Endothelial cell of umbilical vein (primary cell): ENCODE measurements around the gene AMFR. TPM values are rescaled to one million over a fixed set of nuclear protein-coding genes. Genes with fewer than 3 reads are reported as not detected.

Source experiments
- BruUV-seq: library from RNA; stranded (reverse); fragments of 400-500 nt; replicated peaks from 2 replicates; lab custom pipeline; 2021; lab: Mats Ljungman, UMichigan
- CTCF ChIA-PET: fragments of 300-600, 350-600 bp; sonication (Branson Sonifier 250); formaldehyde crosslinking; loops from one replicate; lab custom pipeline; 2021; ENCODE audit warnings: antibody characterized with exemption, inconsistent platforms; lab: Charles Lee
- POLR2A ChIA-PET: fragments of 300-600, 350-600 bp; sonication (Branson Sonifier 250); formaldehyde crosslinking; loops from one replicate; lab custom pipeline; 2021; ENCODE audit warnings: antibody characterized with exemption, inconsistent platforms; lab: Charles Lee
- DNase-seq: peaks from one replicate; pipeline ENCODE4 v3.0.0-alpha.2; 2011; ENCODE audit warnings: low read depth, low spot score
- FAIRE-seq: peaks from 2 replicates; lab custom pipeline; 2011; peaks lifted over from hg19 to GRCh38; lab: Jason Lieb, UNC
- H2AFZ ChIP-seq: 2 replicates; pipeline ENCODE4 v1.6.0; 2012; ENCODE audit warnings: low read depth, low read length, control low read depth, inconsistent platforms
- H3K27ac ChIP-seq: 2 replicates; pipeline ENCODE4 v1.5.1; 2011; ENCODE audit warnings: low read depth, mild to moderate bottlenecking, control low read depth, low read length, moderate library complexity; ENCODE audit not compliant: insufficient read depth
- H3K27me3 ChIP-seq, 2 experiments: 2 replicates each; pipeline versions ENCODE4 v1.6.0 to v1.6.1; 2011; ENCODE audit warnings: low read length in 2 of 2, mixed read lengths in 1 of 2; ENCODE audit not compliant: control insufficient read depth in 2 of 2, insufficient read depth in 2 of 2
- H3K36me3 ChIP-seq, 2 experiments: 2 replicates in 1 of 2; 3 replicates in 1 of 2; pipeline ENCODE4 v1.5.1; 2011; ENCODE audit warnings: low read length in 2 of 2, mild to moderate bottlenecking in 1 of 2, moderate library complexity in 1 of 2; ENCODE audit not compliant: control insufficient read depth in 2 of 2, insufficient read depth in 2 of 2; ENCODE audit errors: extremely low read depth in 1 of 2
- H3K4me1 ChIP-seq: 3 replicates; pipeline ENCODE4 v1.5.1; 2011; ENCODE audit warnings: mild to moderate bottlenecking, low read length; ENCODE audit not compliant: control insufficient read depth, insufficient read depth; ENCODE audit errors: extremely low read depth
- H3K4me2 ChIP-seq: 2 replicates; pipeline ENCODE4 v1.6.1; 2011; ENCODE audit warnings: low read length, control low read depth, mixed read lengths; ENCODE audit not compliant: insufficient read depth
- H3K4me3 ChIP-seq, 3 experiments: fragments of 200-600 bp in 1 of 3; sonication (generic), shearing (Covaris generic) in 1 of 3; replicated peaks in 1 of 3; 2 replicates each; pipeline ENCODE4 v1.5.1; 2011 to 2016; ENCODE audit warnings: control low read depth in 3 of 3, low read length in 3 of 3, mild to moderate bottlenecking in 2 of 3, inconsistent platforms in 1 of 3, low read depth in 1 of 3, moderate library complexity in 1 of 3; ENCODE audit not compliant: insufficient read depth in 1 of 3
- H3K79me2 ChIP-seq: 2 replicates; pipeline ENCODE4 v1.6.0; 2012; ENCODE audit warnings: low read length, inconsistent platforms; ENCODE audit not compliant: control insufficient read depth, insufficient read depth
- H3K9ac ChIP-seq: replicated peaks from 2 replicates; pipeline ENCODE3; 2011; ENCODE audit warnings: low read length, control low read depth; ENCODE audit not compliant: insufficient read depth; ENCODE audit errors: extremely low read depth
- H3K9me1 ChIP-seq: replicated peaks from 3 replicates; pipeline ENCODE4 v1.6.0; 2011; ENCODE audit warnings: mild to moderate bottlenecking, low read length; ENCODE audit not compliant: control insufficient read depth, insufficient read depth; ENCODE audit errors: extremely low read depth
- H3K9me3 ChIP-seq: replicated peaks from 2 replicates; pipeline ENCODE4 v1.5.1; 2012; ENCODE audit warnings: low read length, inconsistent platforms; ENCODE audit not compliant: control insufficient read depth, insufficient read depth
- H4K20me1 ChIP-seq: replicated peaks from 2 replicates; pipeline ENCODE3; 2011; ENCODE audit warnings: mild to moderate bottlenecking, low read length; ENCODE audit not compliant: control insufficient read depth, insufficient read depth; ENCODE audit errors: extremely low read depth
- CTCF ChIP-seq, 2 donors: IDR thresholded peaks; 1 replicate in 1 of 2; 2 replicates in 1 of 2; pipeline ENCODE4 v1.5.1; 2011; ENCODE audit warnings: low read length in 2 of 2, mild to moderate bottlenecking in 2 of 2, moderate library complexity in 2 of 2, control low read depth in 1 of 2, inconsistent platforms in 1 of 2, low read depth in 1 of 2; ENCODE audit not compliant: insufficient read depth in 1 of 2; ENCODE audit errors: extremely low read depth in 1 of 2
- EZH2 ChIP-seq: IDR thresholded peaks from 2 replicates; pipeline ENCODE4 v1.6.1; 2012; ENCODE audit warnings: borderline replicate concordance, low read depth, mild to moderate bottlenecking, moderate library complexity, low read length, inconsistent platforms; ENCODE audit not compliant: severe bottlenecking
- FOS ChIP-seq: IDR thresholded peaks from 2 replicates; pipeline ENCODE4 v1.6.1; 2011; ENCODE audit warnings: mild to moderate bottlenecking, low read length, moderate library complexity, borderline replicate concordance; ENCODE audit not compliant: insufficient read depth
- GATA2 ChIP-seq: IDR thresholded peaks from 2 replicates; pipeline ENCODE4 v1.7.0; 2011; ENCODE audit warnings: low read depth, mild to moderate bottlenecking, moderate library complexity, mixed read lengths, low read length; ENCODE audit not compliant: insufficient read length, insufficient read depth
- JUN ChIP-seq: IDR thresholded peaks from 2 replicates; pipeline ENCODE4 v1.6.1; 2011; ENCODE audit warnings: borderline replicate concordance, low read depth; ENCODE audit not compliant: insufficient read length, insufficient read depth
- MAX ChIP-seq: IDR thresholded peaks from 2 replicates; pipeline ENCODE4 v1.6.1; 2011; ENCODE audit not compliant: insufficient read depth, insufficient read length
- MYC ChIP-seq: IDR thresholded peaks from one replicate; pipeline ENCODE4 v1.6.1; 2011; ENCODE audit warnings: mild to moderate bottlenecking, low read depth, low read length
- POLR2A ChIP-seq: IDR thresholded peaks from 2 replicates; pipeline ENCODE4 v1.6.1; 2012; ENCODE audit warnings: low read depth, mild to moderate bottlenecking, control low read depth, low read length
- POLR2AphosphoS5 ChIP-seq: IDR thresholded peaks from 2 replicates; pipeline ENCODE4 v1.6.1; 2012; ENCODE audit warnings: low read depth, mild to moderate bottlenecking, control low read depth, low read length, moderate library complexity; ENCODE audit not compliant: insufficient read depth
- dilution Hi-C: fragments of 300-500 bp; cut with MboI; formaldehyde crosslinking; loops from one replicate; pipeline ENCODE4 v1.15.0; 2019; ENCODE audit warnings: low sequenced_read_pairs; ENCODE audit not compliant: extremely low pct_ligation_motif_present
- intact Hi-C: fragments of 100-400 bp; cut with micrococcal nuclease; formaldehyde crosslinking; loops from one replicate; pipeline ENCODE4 v1.10.0; 2022
- polyA plus RNA-seq, 4 experiments: library from polyadenylated mRNA; depleted of rRNA in 3 of 4; stranded (reverse) in 3 of 4; unstranded in 1 of 4; fragments of >200 nt; gene quantifications; 2 replicates each; pipeline versions ENCODE4 v1.2.1 to v1.2.3, GENCODE V29; 2011 to 2012; ENCODE audit warnings: missing spikeins in 1 of 4
- total RNA-seq: library from RNA; stranded (reverse); gene quantifications from 2 replicates; pipeline ENCODE4 v1.2.3, GENCODE V29; 2021

AMFR gene
- total and polyA plus RNA-seq, 2 donors (not counting 3 experiments of a cell fraction or from before 2014, with no cell fraction given), result 66.5 to 71.7 TPM

GRCh38 chr16:56470232-56470631 is 44.9 kb upstream of the AMFR start:
- H4K20me1 ChIP-seq, result no peaks in the 10 kb centered on the region
- H3K4me3 ChIP-seq, result no peak overlapping the region
- no peak overlapping the region for H2AFZ ChIP-seq
- ChIA-PET CTCF (no interaction called here), POLR2A (no interaction called here)
- dilution Hi-C loops, result no loop called here
- no peaks in the 10 kb centered on the region for H3K9me3 ChIP-seq
- H3K9ac ChIP-seq, result no peak overlapping the region
- H3K36me3 ChIP-seq, result peaks cover 25 to 45% of the 10 kb centered on the region in 2 experiments
- TF ChIP-seq POLR2A (no peak), JUN (no peak), EZH2 (no peak)
- BruUV-seq, result no TSS peak
- H3K79me2 ChIP-seq, result no peaks in the 10 kb centered on the region
- no peaks in the 10 kb centered on the region for H3K4me1 ChIP-seq
- H3K27ac ChIP-seq, result no peak overlapping the region
- intact Hi-C loops, result loop anchor here (10.0 kb wide), 1 partner anchor 235 kb away; no protein-coding TSS in a partner anchor
- FAIRE-seq (no peak), DNase-seq (no peak)
- H3K9me1 ChIP-seq, result peaks cover 2% of the 10 kb centered on the region
- no peaks in the 10 kb centered on the region for H3K27me3 ChIP-seq
- no peak overlapping the region for H3K4me2 ChIP-seq

GRCh38 chr16:56469748-56470147 is 44.4 kb upstream of the AMFR start:
- ChIA-PET CTCF (no interaction called here), POLR2A (no interaction called here)
- no peaks in the 10 kb centered on the region for H3K79me2 ChIP-seq
- no peak for TF ChIP-seq GATA2
- TF ChIP-seq FOS, result no peak
- TF ChIP-seq POLR2A, result no peak
- no peak for TF ChIP-seq POLR2AphosphoS5
- TF ChIP-seq JUN, result no peak
- no peak for TF ChIP-seq MYC
- TF ChIP-seq CTCF (IDR thresholded peaks at IDR 0.05; ENCODE audit: extremely low read depth in 1 of 2, insufficient read depth in 1 of 2, low read depth in 1 of 2, low read length in 2 of 2), result no peak
- no peak for TF ChIP-seq EZH2
- no peak for TF ChIP-seq MAX
- FAIRE-seq, result no peak
- BruUV-seq, result no TSS peak
- H4K20me1 ChIP-seq, result no peaks in the 10 kb centered on the region
- dilution Hi-C loops (no loop called here), intact Hi-C loops (loop anchor here (10.0 kb wide), 1 partner anchor 235 kb away; no protein-coding TSS in a partner anchor)
- H2AFZ ChIP-seq, result no peak overlapping the region
- H3K27me3 ChIP-seq, result no peaks in the 10 kb centered on the region
- no peak overlapping the region for H3K4me3 ChIP-seq
- H3K4me1 ChIP-seq, result no peaks in the 10 kb centered on the region
- DNase-seq, result no peak
- no peak overlapping the region for H3K27ac ChIP-seq
- H3K9me1 ChIP-seq, result peaks cover 2% of the 10 kb centered on the region
- H3K36me3 ChIP-seq, result peaks cover 23 to 40% of the 10 kb centered on the region in 2 experiments
- no peak overlapping the region for H3K4me2 ChIP-seq
- no peak overlapping the region for H3K9ac ChIP-seq
- no peaks in the 10 kb centered on the region for H3K9me3 ChIP-seq
